IPS-18c (cell line): ENCODE results near the gene RNF157.
"Not testable (repeated sequence)": the region's sequence is repeated elsewhere in the genome, so short reads cannot be mapped to it uniquely, and the experiment has no call there.

Experiments
- H3K4me3 ChIP-seq: 2 replicates; pipeline ENCODE4 v1.7.0; 2013; ENCODE audit warnings: low read depth, mild to moderate bottlenecking, low read length, moderate library complexity; ENCODE audit not compliant: insufficient read depth
- H3K9me3 ChIP-seq: one replicate; pipeline ENCODE4 v1.6.1; 2013; ENCODE audit warnings: mild to moderate bottlenecking, low read length, moderate library complexity; ENCODE audit not compliant: control insufficient read depth, insufficient read depth

Gene RNF157

DNA sequence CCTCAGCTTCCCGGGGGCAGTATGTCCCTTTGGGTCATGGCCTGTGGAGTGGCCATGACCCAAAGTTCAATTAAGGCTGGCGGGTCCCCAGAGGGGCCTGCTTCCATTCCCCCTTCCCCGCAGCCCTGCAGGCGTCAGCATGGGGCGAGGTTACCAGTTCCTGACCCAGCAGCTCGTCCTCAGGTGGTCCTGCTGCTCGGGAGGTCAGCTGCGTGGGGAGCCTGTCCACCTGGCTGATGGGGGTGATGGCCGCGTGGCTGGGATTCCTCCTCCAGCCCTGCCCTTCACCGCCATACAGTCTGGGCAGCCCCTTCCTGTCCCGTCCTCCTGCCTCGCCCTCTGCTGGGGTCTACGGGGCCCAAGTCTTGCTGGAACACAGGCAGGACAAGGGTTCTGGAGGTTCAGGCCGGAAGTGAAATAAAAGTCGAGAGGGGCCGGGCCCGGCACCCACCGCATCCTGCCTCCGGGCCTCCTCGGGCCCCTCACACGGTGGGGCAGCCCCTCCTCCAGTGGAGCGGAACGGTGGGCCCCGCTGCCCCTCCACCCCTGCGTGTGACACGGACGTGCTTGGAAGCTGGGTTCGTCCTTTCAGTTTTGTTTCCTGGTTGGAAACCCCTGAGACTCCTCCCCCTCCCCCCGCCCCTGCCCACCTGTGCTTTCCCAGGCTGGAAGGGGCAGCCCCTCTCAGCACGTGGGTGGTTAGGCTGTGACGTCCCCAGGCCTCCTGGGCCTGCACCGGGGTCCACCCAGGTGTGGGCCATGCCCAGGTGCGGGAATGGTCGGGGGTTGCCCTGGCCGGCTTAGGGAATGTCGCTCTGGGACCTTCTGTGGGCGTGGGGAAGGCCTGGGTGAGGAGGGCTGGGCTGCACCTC lies 31.6 kb upstream of the RNF157 start:
- Histone ChIP-seq H3K9me3 (no peaks in the 10 kb centered on the region), H3K4me3 (no peak overlapping the region)

DNA sequence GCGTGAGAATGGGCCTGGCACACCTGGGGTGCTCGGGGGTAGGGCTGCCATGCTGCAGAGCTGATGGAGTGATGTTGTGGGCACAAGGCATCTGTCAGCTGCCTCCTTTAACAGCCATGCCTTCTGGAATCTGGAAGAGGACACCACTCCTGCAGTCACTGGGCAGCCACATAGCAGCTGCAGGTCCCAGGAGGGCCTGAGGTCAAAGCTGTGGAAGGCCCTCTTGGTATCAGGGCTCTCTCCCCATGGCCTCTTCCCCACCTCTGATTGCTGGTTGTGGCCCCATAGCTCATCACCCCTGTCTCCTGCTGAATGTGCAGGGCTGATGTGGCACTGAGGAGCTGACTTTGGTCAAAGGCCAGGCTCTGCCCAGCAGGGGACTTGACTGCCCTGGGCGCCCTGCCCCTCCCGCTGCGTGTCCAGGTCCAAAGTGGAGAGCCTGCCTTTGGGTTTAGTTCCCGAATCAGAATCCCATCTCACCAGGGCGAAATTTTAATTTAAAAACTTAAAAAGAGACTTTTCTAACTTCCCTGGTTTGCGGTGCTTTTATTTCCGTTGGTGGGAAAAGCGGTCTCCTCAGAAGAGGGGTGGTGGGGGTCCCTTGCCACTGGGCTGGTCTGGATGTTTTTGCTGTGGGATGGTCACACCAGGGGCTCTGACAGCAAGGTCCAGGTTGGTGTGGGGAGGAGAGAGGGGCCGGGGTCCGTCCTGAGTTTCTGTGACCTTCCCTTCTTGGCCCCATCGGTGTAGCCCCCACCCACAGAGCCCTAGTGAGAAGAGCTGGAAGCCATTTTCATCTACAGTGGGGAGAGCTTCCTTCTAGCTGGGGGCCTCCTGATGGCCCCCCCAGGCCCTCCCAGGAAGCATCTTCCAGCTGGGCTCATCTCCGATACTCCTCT lies 30.7 kb upstream of the RNF157 start:
- no peak overlapping the region for H3K4me3 ChIP-seq
- no peaks in the 10 kb centered on the region for H3K9me3 ChIP-seq

DNA sequence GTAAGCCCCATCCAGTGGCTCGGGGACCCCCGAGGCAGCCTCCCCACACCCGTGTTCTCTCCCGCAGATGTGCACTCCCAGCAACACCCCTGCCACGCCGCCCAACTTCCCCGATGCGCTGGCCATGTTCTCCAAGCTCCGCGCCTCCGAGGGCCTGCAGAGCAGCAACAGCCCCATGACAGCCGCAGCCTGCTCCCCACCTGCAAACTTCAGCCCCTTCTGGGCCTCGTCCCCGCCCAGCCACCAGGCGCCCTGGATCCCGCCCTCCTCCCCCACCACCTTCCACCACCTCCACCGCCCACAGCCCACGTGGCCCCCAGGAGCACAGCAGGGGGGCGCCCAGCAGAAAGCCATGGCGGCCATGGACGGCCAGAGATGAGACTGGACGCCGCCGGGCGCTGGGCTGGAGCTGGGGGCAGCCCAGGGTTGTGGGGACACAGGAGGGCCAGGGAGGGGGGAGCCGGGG lies 29.9 kb upstream of the RNF157 start:
- Histone ChIP-seq H3K9me3 (no peaks in the 10 kb centered on the region), H3K4me3 (no peak overlapping the region)

DNA sequence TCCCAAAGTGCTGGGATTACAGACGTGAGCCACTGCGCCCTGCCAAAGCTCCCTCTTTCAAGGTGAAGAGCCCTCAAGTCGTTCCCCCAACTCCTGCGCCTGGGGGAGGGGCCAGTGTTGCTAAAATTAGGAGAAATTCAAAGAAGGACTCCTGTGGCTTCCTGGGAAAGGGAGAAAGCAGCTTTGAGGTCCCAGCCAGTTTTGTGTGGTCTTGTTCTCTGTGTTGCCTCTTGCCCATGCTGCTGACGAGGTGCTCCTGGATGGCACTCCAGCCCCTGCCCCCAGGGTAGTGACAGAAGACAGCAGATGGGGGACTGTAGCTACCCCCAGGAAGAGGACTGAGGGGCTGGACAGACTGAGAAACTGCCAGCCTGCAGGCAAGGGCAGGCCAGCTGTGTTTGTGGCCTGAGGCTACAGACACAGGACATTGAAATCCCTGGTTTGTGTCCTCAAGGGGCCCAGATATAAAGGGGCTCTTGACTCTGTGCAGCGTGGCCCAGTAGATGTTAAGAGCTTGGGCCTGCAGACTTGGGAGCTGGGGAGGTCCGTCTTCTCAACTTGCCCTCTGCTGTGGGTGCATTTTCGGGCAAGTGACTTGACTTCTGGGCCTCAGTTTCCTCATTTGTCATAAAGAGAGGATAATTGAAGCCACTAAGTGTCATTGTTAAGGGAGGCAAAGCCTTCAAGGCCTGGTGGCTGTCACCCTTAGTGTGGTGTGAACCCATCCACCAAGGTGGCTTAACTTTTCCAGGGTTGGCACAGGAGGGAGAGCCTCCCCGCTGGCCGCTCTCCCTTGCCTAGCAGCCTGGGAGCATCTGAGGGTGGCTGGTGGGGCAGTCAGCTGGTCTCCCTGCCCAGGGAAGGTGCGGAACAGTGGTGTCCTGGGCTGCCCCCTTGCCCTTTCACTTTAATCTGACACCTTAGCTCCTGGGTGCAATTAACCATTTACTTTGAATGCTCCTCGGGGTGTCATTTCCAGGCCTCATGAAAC lies 29.0 kb upstream of the RNF157 start:
- H3K4me3 ChIP-seq = no peak overlapping the region
- H3K9me3 ChIP-seq = no peaks in the 10 kb centered on the region

DNA sequence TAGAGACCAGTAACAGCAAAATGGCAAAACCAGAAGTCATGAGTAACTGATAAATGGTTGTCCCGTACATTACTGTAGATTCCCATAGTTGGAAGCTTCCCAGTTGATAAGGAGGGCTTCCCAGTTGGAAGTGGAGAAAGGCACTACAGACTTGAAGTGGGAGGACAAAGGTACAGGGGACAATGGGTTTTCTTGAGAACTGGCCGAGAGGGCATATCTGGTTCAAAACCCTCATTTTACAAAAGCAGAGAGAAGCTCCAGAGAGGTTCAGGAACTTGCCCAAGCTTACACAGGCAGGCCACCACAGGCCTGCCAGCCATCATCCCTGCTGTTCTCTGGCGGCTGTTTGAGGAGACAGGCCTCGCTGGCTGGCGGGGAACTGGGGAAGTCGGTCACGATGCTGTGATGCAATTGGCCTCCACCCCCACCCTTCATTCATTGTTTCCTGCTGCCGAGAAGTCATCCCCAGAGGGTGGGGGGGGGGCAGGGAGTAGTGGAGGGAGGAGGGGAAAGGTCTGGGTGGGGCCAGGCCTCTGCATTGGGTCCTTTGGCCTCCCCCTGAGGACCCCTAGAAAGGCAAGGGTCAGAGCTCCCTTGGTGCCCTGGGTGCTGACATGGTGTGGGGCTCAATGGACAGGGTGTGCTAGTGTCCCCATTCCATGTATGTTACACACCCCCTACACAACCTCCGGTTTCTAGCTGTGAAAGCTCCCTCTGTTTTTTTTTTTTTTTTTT lies 27.9 kb upstream of the RNF157 start:
- H3K4me3 ChIP-seq = no peak overlapping the region
- no peaks in the 10 kb centered on the region for H3K9me3 ChIP-seq

DNA sequence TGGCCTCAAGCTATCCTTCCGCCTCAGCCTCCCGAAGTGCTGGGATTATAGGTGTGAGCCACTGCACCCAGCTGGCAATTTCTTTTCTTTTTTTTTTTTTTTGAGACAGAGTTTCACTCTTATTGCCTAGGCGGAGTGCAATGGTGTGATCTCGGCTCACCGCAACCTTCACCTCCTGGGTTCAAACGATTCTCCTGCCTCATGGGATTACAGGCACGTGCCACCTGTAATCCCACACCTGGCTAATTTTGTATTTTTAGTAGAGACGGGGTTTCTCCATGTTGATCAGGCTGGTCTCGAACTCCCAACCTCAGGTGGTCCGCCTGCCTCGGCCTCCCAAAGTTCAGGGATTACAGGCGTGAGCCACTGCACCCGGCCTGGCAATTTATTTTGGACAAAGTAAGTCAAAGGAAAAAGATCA lies 27.3 kb upstream of the RNF157 start:
- not testable (repeated sequence) for H3K9me3 ChIP-seq, H3K4me3 ChIP-seq

DNA sequence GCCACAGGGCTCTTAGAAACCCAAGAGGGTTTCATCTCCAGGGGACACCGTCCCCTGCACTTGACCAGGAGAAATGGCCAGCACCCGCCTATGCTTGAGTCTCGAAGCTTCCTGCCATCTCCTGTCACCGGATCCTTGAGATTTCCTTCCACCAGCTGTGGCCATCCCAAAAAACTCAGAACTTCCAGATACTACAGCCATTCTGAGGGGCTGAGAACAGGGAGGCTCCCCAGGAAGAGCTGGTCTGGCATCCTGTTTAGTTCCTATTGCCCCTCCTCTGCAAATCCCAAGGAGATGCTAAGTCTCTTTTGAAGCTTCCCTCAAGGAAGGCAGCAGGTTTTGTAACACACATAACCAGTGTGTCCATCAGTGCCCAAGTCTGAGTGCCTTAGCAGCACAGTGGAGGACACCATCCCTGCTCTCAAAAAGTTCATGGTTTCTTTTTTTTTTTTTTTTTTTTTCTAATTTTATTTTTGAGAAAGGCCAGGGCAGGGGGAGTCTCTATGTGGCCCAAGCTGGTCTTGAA lies 26.8 kb upstream of the RNF157 start:
- Histone ChIP-seq H3K9me3 (no peaks in the 10 kb centered on the region), H3K4me3 (no peak overlapping the region)

DNA sequence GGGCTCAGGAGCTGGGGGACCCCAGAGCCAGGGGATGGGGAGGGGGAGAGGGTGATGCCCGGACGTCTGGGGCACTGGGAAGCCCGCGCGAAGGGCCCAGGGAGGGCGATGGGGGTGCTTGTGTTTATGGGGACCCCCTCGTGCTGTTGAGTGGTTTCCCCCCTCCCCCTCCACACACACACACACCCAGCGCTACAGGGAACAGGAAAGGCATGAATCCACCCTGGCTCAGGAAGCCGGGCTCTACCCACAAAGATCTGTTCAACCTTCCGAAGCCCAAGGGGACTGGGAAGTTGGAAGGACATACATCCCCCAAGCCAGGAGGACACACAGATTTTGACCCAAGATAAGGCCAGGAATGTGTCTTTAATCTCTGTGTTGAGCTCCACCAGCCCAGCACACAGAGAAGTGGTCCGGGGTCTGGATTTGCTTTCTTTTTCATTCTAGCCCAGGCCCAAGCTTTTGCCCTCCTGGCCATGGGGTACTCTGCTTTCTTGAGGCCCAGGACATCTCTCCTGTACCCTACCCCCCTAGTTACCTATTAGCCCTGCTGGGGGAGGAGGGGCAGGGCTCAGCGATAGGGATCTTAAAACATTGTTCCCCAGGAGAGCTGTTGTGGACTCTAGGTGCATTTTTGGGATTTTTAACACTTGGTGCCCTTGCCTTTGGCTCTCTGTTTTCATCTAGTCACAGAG lies 26.1 kb upstream of the RNF157 start:
- Histone ChIP-seq H3K4me3 (peak overlapping the region; percentile 81), H3K9me3 (no peaks in the 10 kb centered on the region)

DNA sequence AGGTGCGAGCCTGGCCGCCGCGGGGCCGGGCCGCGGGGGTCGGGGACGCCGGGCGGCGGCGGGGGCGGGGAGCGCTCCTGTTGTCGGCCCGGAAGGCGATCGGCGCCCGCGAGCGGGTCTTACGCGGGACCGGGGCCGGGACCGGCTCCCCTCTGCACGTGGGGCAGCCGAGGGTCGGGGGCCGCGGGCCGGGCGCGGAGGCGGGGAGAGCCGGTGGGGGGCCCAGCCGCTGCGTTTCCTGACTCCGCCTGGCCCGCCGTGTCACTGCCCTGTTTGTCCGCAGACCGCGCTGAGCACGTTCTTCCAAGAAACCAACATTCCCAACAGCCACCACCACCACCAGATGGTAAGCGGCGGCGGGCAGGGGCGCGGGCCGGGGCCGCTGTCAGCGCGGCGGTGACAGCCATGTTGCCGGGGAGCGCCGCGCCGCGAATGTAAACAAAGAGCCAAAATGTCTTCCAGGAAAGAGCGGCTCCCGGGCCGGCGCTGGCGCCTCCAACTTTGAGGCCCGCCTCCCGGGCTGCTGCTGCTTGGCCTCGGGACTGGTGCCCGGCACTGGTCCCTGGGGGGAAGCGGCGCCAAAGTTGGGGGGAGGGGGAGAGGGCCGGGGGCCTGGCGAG lies 25.4 kb upstream of the RNF157 start:
- no peaks in the 10 kb centered on the region for H3K9me3 ChIP-seq
- peak overlapping the region; percentile 81 for H3K4me3 ChIP-seq

DNA sequence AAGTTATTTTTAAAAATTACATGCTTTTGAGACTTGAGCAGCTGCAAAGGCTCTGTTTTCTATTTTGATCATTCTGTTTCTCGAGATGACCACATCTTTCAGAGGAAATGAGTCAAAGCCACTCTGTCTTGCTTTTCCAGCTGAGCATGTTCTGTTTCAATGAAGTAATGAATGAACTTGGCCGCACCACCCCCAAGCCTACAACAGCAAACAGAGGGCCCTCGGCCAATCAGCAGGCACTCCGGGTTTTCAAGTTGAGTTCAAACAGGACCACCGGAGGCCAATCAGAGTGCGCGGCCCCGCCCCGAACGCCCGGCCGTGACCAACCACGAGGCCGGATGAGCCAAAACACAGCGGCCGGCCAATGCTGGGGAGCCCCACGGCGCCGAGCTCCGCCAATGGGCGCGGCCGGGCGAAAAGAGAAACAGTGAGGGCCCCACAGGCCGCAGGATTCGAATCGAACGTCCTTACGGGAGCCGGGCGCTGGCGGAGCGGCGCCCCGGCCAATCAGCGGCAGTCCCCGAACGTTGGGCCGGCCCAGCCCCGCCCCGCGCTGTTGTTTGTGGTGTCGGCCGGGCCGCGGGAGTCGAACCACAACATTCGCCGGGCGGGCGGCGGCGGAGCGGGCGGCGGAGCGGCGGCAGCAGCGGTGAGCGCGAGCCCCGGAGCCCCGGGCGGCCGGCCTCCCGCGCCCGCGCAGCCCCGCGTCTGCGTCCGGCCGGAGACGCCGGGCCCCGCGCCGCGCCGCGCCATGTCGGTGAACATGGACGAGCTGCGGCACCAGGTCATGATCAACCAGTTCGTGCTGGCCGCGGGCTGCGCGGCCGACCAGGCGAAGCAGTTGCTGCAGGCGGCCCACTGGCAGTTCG lies 24.7 kb upstream of the RNF157 start, which contains the start of gene UBALD2:
TSS of gene UBALD2 (plus strand) at position 594 of the 869 bp plus-strand sequence. CDS start at position 752, 158 bp downstream.
- peak within 1 kb of the TSS; percentile 81 for H3K4me3 ChIP-seq
- no peaks in the 10 kb centered on the region for H3K9me3 ChIP-seq

DNA sequence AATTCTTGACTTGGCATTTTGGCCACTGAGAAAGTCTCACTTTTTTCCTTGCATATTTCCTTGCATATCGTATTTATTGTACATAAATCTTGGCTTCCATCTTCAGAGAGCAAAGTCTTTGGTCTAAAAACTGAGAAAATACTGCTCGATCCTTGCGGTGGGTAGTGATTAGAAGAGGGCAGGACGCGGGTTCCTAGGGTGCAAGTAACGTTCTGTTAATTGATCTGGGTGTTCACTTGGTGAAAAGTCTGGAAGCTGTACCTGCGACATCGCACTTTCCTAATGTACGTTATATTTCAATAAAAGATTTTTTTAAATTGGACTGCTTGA lies 24.1 kb upstream of the RNF157 start:
- Histone ChIP-seq H3K4me3 (no peak overlapping the region), H3K9me3 (no peaks in the 10 kb centered on the region)

DNA sequence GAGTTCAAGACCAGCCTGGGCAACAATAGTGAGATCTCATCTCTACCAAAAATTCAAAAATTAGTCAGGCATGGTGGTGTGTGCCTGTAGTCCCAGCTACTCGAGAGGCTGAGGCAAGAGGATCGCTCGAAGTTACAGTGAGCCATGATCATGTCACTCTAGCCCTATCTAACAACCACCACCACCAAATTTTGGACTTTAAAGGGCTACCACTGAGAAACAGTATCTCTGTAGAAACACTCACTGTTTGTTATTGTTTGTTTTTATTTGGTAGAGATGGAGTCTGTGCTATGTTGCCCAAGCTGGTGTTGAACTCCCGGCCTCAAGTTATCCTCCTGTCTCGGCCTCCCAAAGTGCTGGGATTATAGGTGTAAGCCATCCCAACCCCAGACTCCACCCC lies 23.6 kb upstream of the RNF157 start:
- Histone ChIP-seq H3K4me3 (no peak overlapping the region), H3K9me3 (no peaks in the 10 kb centered on the region)

DNA sequence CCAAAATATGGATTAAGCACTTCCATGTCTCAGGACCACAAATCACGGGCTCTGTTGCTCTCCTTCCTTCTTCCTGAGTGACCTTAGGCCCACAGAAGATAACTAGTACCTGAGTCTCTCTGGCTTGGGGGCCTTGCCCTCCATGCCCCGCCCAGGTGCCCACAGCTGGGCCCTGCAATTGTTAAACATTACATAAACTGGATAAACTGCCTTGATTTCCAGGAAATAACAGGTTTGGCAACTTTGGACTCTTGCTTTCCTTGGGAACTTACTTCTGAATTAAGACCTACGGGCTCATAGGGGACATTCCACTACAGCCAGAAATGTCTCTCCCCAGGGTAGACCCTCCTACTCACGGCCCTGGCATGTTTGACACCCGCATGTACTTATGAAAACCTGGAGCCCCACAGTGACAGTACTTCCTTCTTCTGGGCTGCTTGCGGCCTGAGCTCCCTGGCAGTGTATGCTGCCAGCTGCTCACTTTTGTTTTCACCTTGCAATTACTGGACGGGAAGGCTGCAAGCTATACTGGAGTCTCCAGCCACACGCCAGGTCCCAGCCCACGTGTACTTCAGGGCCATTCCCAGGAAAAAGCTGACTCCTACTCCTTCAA lies 22.5 kb upstream of the RNF157 start:
- Histone ChIP-seq H3K4me3 (no peak overlapping the region), H3K9me3 (no peaks in the 10 kb centered on the region)
